GM21515 (cell line): ENCODE measurements around the gene RPS6KA1.
"Not testable (repeated sequence)": the region's sequence is repeated elsewhere in the genome, so short reads cannot be mapped to it uniquely, and the experiment has no call there.

Experiments used
- ATAC-seq: cut with Tn5 transposase; IDR thresholded peaks from one replicate; pipeline ENCODE4 v1.9.1; 2021; ENCODE audit not compliant: unreplicated experiment

The RPS6KA1 gene

DNA sequence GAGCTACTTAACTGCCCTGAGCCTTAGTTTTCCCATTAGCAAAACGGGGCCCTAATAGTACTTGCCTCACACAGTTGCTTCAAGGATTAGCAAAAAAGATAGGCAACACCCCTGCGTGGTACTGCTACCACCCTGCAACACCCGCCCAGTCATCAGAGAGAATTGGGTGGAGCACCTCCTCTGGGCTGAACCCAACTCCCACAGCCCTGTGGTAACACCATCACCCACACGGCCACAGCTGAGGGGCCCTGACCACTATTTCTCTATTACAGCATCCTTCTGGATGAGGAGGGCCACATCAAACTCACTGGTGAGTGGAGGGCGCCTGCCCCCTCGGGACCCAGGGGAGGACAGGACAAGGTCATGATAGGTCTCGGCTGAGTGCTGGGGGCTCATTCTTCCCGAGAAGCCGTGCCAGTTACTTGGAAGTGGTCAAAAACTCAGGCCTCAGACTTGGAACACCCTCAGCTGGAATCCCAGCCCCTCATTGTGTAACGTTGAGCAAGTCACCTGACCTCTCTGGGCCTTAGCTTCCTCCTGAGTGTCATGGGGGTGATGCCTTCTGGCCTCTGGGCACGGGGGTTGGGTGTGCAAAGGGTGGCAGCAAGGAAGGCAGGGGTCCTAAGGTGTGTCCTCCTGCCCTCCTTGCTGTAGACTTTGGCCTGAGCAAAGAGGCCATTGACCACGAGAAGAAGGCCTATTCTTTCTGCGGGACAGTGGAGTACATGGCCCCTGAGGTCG, 24.6 kb downstream of the RPS6KA1 start:
- no peak for ATAC-seq

- ATAC-seq = no peak
These were observed 25.2 kb downstream of the RPS6KA1 start for GRCh38 chr1:26554781-26555180.

GRCh38 chr1:26555550-26555981, 26.0 kb downstream of the RPS6KA1 start:
- ATAC-seq = no peak

GRCh38 chr1:26556111-26556510, 26.6 kb downstream of the RPS6KA1 start:
- no peak for ATAC-seq

DNA sequence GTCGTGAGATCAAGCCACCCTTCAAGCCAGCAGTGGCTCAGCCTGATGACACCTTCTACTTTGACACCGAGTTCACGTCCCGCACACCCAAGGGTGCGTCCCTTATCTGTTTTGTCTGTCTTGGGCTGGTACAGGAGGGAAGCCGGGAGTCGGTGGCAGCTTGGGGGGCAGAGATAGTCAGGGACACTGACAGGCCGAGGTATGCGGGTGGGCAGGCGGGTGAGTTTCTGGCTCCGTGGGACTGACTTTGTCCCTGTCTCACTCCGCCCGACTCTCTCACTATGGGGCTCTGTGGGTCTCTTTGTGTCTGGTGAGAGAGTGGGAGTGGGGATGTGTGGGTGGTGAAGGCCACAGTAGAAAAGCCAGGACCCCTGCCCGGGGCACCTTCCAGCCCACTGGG, 27.4 kb downstream of the RPS6KA1 start:
- no peak for ATAC-seq

DNA sequence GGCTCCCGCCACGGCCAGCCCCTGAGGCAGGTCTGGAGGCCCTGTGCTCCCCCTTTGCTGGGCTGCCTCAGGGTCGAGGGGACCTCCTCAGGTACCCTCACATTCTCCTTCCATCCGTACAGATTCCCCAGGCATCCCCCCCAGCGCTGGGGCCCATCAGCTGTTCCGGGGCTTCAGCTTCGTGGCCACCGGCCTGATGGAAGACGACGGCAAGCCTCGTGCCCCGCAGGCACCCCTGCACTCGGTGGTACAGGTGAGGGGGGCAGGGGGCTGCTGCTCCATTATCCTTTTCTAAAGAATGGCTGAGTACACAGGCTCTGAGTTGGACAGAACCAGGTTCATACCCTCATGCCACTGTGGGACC, 29.1 kb downstream of the RPS6KA1 start:
- no peak for ATAC-seq

DNA sequence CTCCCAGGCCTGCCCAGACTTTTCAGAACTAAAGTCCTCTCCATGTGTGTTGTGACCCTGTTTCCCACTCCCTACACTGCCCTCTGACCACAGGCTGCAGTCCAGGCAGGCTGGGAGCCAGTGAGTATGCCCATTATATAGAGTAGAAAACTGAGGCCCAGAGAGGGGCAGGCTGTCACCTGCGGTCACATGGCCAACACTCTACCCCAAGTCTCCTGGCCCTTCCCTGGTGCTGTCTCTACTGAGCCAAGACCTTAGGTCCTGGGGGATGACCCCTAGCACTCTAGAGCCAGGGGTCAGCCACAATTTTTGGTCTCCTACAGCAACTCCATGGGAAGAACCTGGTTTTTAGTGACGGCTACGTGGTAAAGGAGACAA, 30.8 kb downstream of the RPS6KA1 start:
- ATAC-seq = no peak

DNA sequence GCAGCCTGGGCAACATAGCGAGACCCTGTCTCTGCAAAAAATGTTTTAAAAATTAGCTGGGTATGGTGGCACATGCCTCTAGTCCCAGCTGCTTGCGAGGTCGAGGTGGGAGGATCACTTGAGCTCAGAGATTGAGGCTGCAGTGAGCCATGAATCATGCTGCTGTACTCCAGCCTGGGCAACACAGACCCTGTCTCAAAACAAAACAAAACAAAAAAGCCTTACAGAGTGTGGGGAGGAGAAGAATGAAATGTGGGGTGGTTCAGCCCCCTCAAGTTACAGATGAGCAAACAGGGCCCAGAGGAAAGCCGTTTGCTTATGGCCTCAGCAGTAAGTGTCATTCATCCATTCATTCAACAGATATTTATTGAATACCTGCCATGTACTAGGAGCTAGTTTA, 40.7 kb downstream of the RPS6KA1 start:
- ATAC-seq = no peak

- no peak for ATAC-seq
These were observed 41.8 kb downstream of the RPS6KA1 start for GRCh38 chr1:26571381-26571780.

DNA sequence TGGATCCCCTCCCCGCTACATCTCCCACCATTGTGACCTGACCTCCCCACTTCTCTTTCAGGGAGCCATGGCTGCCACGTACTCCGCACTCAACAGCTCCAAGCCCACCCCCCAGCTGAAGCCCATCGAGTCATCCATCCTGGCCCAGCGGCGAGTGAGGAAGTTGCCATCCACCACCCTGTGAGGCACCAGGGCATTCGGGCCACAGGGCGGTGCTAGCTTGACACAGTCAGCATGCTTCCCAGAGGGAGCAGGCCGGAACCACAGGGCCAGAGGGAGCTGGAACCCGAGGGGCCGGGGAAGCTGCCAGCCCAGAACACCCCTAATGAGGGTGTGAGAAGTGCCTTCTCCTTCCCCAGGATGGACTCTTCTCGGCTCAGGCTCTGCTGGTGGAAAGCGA, 44.5 kb downstream of the RPS6KA1 start:
- no peak for ATAC-seq

GRCh38 chr1:26574719-26575251, 45.2 kb downstream of the RPS6KA1 start:
- no peak for ATAC-seq

DNA sequence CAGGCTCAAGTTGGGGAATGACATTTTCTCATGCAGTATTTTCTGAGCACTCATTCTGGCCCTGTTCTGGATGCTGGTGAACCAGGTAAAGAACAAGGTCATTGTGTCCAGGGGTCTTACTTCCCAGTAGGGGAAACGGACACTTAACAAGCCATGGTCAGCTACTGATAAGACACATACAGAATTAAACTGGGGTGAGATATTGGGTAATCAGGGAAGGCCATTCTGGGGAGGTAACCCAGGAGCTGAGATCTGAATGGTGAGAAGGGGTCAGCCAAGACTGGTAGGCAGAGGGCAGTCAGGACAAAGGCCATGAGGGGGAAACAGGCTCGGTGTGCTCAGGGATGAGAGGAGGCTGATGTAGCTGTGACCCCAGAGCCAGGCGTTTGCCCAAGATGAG, 45.8 kb downstream of the RPS6KA1 start:
- ATAC-seq = no peak

GRCh38 chr1:26578167-26578566, 48.6 kb downstream of the RPS6KA1 start:
- no peak for ATAC-seq

DNA sequence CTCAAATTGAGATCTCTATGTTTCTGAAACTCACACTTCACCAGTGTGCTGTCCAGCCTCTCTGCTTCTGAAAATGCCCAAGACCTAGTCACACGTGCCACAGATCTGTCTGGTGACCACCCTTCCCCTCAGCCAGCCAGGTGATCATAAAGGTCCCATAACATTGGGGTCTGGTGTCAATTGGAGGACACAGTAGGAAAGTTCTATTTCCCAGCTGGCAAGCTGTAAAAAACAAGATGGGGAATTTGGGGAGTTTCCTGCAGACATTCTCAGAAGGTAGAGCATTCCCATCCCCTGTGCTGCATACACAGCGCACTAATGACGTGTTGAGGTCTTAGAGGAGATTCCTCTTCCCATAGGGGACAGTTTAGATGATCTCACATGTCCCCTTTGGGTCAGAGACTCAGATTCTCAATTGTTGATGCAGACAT, 50.1 kb downstream of the RPS6KA1 start:
- no peak for ATAC-seq

GRCh38 chr1:26580116-26580515, 50.6 kb downstream of the RPS6KA1 start:
- ATAC-seq = no peak

- no peak for ATAC-seq
These were observed 51.7 kb downstream of the RPS6KA1 start for GRCh38 chr1:26581287-26581651.

DNA sequence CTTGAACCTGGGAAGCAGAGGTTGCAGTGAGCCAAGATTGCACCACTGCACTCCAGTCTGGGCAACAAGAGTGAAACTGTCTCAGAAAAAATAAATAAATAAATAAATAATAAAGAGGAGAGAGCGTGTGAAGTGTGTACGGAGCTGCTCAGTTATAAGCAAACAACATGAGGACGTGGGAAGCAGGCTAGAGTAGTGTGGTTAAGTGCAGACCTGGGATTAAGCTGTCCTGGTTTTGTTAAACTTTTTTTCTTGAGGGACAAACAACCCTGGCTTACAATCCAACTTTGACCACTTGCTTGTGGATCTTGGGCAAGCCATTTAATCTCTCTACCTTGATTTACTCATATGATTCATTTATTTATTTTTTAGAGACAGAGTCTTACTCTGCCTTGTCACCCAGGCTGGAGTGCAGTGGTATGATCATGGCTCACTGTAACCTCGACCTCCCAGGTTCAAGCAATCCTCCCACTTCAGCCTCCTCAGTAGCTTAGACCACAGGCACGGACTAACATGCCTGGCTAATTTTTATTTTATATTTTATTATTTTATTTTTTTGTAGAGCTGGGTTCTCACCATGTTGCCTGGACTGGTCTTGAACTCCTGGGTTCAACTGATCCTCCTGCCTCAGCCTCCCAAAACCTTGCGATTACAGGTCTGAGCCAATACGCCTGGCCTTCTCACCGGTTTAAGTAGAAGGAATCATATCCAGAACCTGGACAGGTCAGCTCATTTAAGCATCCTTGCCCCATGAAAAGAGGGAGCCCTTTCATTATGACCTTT, 52.7 kb downstream of the RPS6KA1 start:
- no peak for ATAC-seq

DNA sequence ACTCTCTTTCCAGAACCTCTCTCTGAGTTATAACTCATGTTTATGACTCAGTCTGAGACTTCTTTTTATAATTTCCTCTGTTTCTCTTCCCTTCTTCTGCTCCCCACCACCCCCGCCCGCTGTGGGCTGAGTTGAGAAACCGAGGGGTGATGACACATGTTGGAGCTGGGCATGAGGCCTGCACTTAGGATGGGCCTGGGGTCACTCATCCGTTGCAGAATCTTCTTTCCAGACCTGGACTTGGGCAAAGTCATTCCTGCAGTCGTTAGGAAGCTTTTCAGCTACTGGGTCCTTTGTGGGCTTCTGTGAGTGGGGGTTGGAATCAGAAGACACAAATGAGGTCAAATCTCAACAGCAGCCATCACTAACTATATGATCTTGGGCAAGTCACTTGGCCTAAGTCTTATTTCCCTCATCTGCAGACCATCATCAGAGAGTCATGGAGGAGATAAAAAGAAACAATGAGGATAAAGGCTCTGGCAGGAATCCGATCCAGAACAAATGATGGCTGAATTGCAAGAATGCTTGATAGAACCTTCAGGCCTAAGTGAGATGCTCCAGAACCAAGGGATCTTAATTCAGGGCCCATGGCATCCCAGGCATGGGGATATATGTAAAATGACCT, 53.4 kb downstream of the RPS6KA1 start:
- ATAC-seq = no peak

DNA sequence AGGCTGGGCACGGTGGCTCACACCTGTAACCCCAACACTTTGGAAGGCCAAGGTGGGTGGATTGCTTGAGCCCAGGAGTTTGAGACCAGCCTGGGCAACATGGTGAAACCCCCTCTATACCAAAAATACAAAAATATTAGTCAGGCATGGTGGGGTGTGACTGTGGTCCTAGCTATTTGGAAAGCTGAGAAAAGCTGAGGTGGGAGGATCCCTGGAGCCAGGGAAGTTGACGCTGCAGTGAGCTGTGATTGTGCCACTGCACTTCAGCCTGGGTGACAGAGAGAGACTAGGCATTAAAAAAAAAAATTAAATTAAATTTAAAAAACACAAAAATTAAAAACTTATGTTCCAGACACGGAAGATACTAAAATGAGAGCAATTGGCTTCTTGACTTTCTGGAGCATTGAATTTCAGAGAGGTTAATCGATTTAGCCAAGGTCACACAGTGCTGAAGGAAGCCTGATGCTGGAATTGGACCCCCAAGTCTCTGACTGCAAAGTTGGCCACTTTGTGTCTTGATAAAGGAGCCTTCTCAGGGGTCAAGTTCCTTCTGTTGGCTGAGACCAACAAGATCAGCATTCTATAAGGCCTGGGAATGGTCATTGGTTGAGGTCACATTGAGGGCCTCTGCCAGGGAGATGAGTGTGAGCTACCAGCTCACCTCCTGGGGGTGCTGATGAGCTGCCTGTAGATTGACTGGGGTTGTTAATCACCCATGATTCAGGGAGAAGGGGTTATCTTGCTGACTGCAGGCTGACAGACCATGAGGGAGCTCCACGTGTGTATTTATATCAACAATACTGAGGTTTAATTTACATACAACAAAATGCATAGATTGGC, 54.3 kb downstream of the RPS6KA1 start:
- ATAC-seq = no peak

DNA sequence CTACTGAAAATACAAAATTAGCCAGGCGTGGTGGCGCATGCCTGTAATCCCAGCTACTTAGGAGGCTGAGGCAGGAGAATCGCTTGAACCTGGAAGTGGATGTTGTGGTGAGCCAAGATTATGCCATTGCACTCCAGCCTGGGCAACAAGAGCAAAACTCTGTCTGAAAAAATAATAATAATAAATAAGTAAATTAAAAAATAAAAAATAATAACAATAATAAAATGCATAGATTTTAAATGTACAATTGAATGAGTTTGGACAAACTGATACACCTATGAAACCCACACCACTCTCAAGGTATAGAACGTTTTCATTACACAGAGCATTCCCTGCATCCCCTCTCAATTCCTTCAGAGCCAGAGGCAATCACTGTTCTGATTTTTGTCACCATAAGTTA, 55.0 kb downstream of the RPS6KA1 start:
- not testable (repeated sequence) for ATAC-seq

DNA sequence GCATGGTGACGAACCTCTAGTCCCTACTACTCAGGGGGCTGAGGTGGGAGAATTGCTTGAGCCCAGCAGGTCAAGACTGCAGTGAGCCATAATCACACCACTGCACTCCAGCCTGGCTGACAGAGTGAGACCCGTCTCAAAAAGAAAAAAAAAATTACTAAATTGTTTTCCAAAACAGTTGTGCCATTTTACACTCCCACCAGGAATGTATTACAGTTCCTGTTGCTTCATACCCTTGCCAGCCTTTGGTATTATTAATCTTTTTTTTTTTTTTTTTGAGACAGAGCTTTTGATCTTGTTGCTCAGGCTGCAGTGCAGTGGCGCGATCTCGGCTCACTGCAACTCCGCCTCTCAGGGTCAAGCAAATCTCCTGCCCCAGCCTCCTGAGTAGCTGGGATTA, 55.9 kb downstream of the RPS6KA1 start:
- ATAC-seq = no peak
